Esophagus muscularis mucosa (tissue), 3 donors: ENCODE data around the gene CD74.

ENCODE experiments used
- POLR2A ChIP-seq: fragments of 450-650 bp; IDR thresholded peaks from one replicate; pipeline ENCODE4 v1.6.1; 2017; ENCODE audit warnings: antibody characterized with exemption, moderate library complexity, mild to moderate bottlenecking, low read depth
- POLR2AphosphoS5 ChIP-seq, 2 donors: sonication (generic); formaldehyde crosslinking; IDR thresholded peaks; one replicate each; pipeline ENCODE4 v1.6.1; 2017; ENCODE audit warnings: antibody characterized with exemption in 2 of 2
- TF ChIP-seq, protein P1 (sequence below), 3 experiments: fragments of 200-600 bp in 2 of 3; fragments of 450-650 bp in 1 of 3; sonication (generic) in 2 of 3; IDR thresholded peaks; one replicate each; pipeline ENCODE4 v1.5.1; 2017 to 2019; ENCODE audit warnings: antibody characterized with exemption in 3 of 3, mild to moderate bottlenecking in 2 of 3, moderate library complexity in 1 of 3

DNA sequence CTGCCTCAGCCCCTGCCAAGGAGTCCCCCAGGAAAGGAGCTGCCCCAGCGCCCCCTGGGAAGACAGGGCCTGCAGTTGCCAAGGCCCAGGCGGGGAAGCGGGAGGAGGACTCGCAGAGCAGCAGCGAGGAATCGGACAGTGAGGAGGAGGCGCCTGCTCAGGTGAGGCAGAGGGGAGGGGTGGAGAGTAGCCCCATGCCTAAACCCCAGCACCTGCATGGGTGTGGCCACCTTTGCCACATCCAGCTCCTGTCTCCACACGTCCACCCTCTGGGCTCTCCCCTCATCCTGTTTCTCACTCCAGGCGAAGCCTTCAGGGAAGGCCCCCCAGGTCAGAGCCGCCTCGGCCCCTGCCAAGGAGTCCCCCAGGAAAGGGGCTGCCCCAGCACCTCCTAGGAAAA, 38.1 kb downstream of the CD74 start:
- no peak for TF ChIP-seq POLR2A
- TF ChIP-seq POLR2AphosphoS5 (IDR thresholded peaks at IDR 0.05) = no peak
- TF ChIP-seq, protein P1, sequence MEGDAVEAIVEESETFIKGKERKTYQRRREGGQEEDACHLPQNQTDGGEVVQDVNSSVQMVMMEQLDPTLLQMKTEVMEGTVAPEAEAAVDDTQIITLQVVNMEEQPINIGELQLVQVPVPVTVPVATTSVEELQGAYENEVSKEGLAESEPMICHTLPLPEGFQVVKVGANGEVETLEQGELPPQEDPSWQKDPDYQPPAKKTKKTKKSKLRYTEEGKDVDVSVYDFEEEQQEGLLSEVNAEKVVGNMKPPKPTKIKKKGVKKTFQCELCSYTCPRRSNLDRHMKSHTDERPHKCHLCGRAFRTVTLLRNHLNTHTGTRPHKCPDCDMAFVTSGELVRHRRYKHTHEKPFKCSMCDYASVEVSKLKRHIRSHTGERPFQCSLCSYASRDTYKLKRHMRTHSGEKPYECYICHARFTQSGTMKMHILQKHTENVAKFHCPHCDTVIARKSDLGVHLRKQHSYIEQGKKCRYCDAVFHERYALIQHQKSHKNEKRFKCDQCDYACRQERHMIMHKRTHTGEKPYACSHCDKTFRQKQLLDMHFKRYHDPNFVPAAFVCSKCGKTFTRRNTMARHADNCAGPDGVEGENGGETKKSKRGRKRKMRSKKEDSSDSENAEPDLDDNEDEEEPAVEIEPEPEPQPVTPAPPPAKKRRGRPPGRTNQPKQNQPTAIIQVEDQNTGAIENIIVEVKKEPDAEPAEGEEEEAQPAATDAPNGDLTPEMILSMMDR (IDR thresholded peaks at IDR 0.05) = no peak
